Calu3 (cell line): ENCODE data around the gene ELL. TPM values are rescaled to one million over a fixed set of nuclear protein-coding genes. Genes with fewer than 3 reads are reported as not detected.

Experiments used
- BruUV-seq: library from RNA; stranded (reverse); fragments of 400-500 nt; replicated peaks from 2 replicates; lab custom pipeline; 2021; lab: Mats Ljungman, UMichigan
- CTCF ChIA-PET: fragments of 300-600 bp; sonication (Branson Sonifier 250); formaldehyde crosslinking; loops from one replicate; lab custom pipeline; 2022; ENCODE audit warnings: antibody characterized with exemption; lab: Charles Lee
- DNase-seq: peaks from one replicate; pipeline ENCODE4 v3.0.0; 2022
- H3K27ac Mint-ChIP-seq: one replicate; pipeline ENCODE4 v1.8.0; 2022; ENCODE audit warnings: mixed read lengths; ENCODE audit not compliant: unreplicated experiment
- H3K27me3 Mint-ChIP-seq: one replicate; pipeline ENCODE4 v1.8.0; 2022; ENCODE audit warnings: mixed read lengths; ENCODE audit not compliant: unreplicated experiment
- H3K36me3 Mint-ChIP-seq: one replicate; pipeline ENCODE4 v1.8.0; 2022; ENCODE audit warnings: mild to moderate bottlenecking, moderate library complexity, mixed read lengths; ENCODE audit not compliant: insufficient read depth, unreplicated experiment
- H3K4me1 Mint-ChIP-seq: one replicate; pipeline ENCODE4 v1.8.0; 2022; ENCODE audit warnings: mild to moderate bottlenecking, low read depth, mixed read lengths; ENCODE audit not compliant: unreplicated experiment
- H3K4me3 Mint-ChIP-seq: one replicate; pipeline ENCODE4 v1.8.0; 2022; ENCODE audit warnings: mild to moderate bottlenecking, low read depth, moderate library complexity, mixed read lengths; ENCODE audit not compliant: unreplicated experiment
- H3K9me3 Mint-ChIP-seq: one replicate; pipeline ENCODE4 v1.8.0; 2022; ENCODE audit warnings: low read depth, mixed read lengths; ENCODE audit not compliant: unreplicated experiment
- CTCF ChIP-seq: fragments of 200-600 bp; IDR thresholded peaks from one replicate; pipeline ENCODE4 v1.8.0; 2022; ENCODE audit warnings: antibody characterized with exemption; ENCODE audit not compliant: unreplicated experiment
- intact Hi-C: fragments of 100-400 bp; cut with micrococcal nuclease; formaldehyde crosslinking; loops from one replicate; pipeline ENCODE4 v1.10.0; 2022; ENCODE audit not compliant: unreplicated experiment
- total RNA-seq: library from RNA; stranded (reverse); gene quantifications from 2 replicates; pipeline ENCODE4 v1.2.3, GENCODE V29; 2022

The ELL gene
- total RNA-seq, 1 experiment from 2014 or later: 11.0 TPM

DNA sequence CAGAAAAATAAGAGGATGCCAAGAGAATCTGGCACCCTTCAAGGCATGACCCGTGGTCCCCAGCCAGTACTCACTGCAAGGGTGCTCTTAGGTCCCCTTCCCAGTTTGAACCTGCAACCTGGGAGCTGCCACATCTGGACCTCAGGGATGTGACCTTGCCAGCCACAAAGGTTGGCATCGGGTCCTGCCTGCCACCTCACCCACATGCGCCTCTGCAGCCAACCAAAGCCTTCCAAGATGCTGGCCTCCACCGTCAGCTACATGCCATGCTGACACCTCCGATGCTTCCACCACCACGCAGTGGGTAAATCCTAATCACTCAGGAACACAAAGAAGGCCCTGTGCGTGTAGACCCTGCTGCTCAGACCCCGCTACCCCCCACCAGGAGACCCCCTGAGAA lies 35.1 kb downstream of the ELL start:
- Mint-ChIP-seq H3K4me3 (no peak overlapping the region), H3K27ac (no peak overlapping the region), H3K9me3 (no peaks in the 10 kb centered on the region), H3K27me3 (no peaks in the 10 kb centered on the region), H3K36me3 (peaks cover 5% of the 10 kb centered on the region), H3K4me1 (peaks cover 8% of the 10 kb centered on the region)
- no peak for DNase-seq
- intact Hi-C loops: no loop called here
- CTCF ChIA-PET: interaction anchor here (0.6 kb wide), 1 partner anchor 168 kb away, joined by 3 read pairs; no protein-coding TSS in a partner anchor
- BruUV-seq: no TSS peak
- no peak for TF ChIP-seq CTCF

GRCh38 chr19:18484992-18485391 lies 36.9 kb downstream of the ELL start:
- H3K9me3 Mint-ChIP-seq: no peaks in the 10 kb centered on the region
- TF ChIP-seq CTCF: no peak
- peaks cover 8% of the 10 kb centered on the region for H3K4me1 Mint-ChIP-seq
- no peak overlapping the region for H3K4me3 Mint-ChIP-seq
- peaks cover 5% of the 10 kb centered on the region for H3K36me3 Mint-ChIP-seq
- intact Hi-C loops: no loop called here
- H3K27me3 Mint-ChIP-seq: no peaks in the 10 kb centered on the region
- BruUV-seq: no TSS peak
- no peak overlapping the region for H3K27ac Mint-ChIP-seq
- CTCF ChIA-PET: interaction anchor here (0.5 kb wide), 1 partner anchor 92 kb away, joined by 3 read pairs; no protein-coding TSS in a partner anchor
- no peak for DNase-seq

GRCh38 chr19:18483119-18483890 lies 38.6 kb downstream of the ELL start:
- BruUV-seq: no TSS peak
- intact Hi-C loops: no loop called here
- Mint-ChIP-seq H3K27me3 (no peaks in the 10 kb centered on the region), H3K4me3 (no peak overlapping the region), H3K27ac (no peak overlapping the region), H3K36me3 (peaks cover 5% of the 10 kb centered on the region), H3K9me3 (no peaks in the 10 kb centered on the region), H3K4me1 (peaks cover 18% of the 10 kb centered on the region)
- TF ChIP-seq CTCF: no peak
- DNase-seq: no peak
- CTCF ChIA-PET: no interaction called here

DNA sequence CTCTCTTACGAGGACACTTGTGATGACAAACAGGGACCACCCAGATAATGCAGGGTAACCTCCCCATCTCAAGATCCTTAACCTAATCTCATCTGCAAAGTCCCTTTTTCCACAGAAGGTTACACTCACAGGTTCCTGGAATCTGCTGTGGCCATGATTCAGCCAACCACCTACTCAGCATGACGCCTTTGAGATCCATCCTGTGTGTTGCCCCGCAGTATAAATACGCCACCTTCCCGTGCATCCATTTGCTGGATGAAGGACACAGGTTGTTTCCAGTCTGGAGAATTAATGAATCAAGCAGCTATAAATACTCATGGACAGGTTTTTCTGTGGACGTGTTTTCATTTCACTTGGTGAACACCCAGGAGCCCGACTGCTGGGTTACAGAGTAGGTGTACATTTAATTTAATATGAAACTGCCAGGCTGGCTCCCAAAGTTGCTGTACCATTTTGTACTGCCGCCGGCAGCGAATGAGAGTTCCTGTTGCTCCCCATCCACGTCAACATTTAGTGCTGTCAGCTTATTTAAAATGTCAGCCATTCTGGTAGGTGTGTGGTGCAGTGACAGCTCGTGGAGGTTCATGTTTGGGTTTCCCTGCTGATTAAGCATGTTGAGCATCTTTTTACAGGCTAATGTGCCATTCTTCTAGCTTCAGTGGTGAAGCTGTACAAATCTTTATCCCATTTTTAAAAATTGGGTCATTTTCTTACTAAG lies 40.2 kb downstream of the ELL start:
- Mint-ChIP-seq H3K36me3 (peaks cover 9% of the 10 kb centered on the region), H3K4me3 (no peak overlapping the region), H3K27ac (no peak overlapping the region), H3K27me3 (no peaks in the 10 kb centered on the region), H3K4me1 (peaks cover 15% of the 10 kb centered on the region), H3K9me3 (no peaks in the 10 kb centered on the region)
- CTCF ChIA-PET: interaction anchor here (0.6 to 0.8 kb wide), 3 partner anchors 11 to 52 kb away, joined by 3 to 4 read pairs (median 3); no protein-coding TSS in a partner anchor
- no TSS peak for BruUV-seq
- no peak for DNase-seq
- TF ChIP-seq CTCF: no peak
- intact Hi-C loops: no loop called here
